RWPE2 (cell line): Measurements from ENCODE around the gene CTXND1.

Source experiments
- ATAC-seq: fragments of 200-7000 bp; cut with Tn5 transposase; 3 replicates; pipeline ENCODE4 v1.9.1; 2021; ENCODE audit warnings: low read depth
- DNase-seq: peaks from one replicate; pipeline ENCODE4 v3.0.0-alpha.2; 2020; ENCODE audit warnings: low spot score
- H3K27ac ChIP-seq: fragments of 450-650 bp; 2 replicates; pipeline ENCODE4 v1.5.1; 2017; ENCODE audit warnings: mild to moderate bottlenecking; ENCODE audit not compliant: poor library complexity, severe bottlenecking
- H3K27me3 ChIP-seq: fragments of 250-450 bp; sonication (Bioruptor Pico); 2 replicates; pipeline ENCODE4 v1.5.1; 2021; ENCODE audit warnings: mild to moderate bottlenecking, moderate library complexity; ENCODE audit not compliant: insufficient read depth, poor library complexity, severe bottlenecking
- H3K36me3 ChIP-seq: fragments of 250-450 bp; sonication (Bioruptor Pico); 2 replicates; pipeline ENCODE4 v1.5.1; 2020; ENCODE audit warnings: low read depth, mild to moderate bottlenecking, moderate library complexity
- H3K4me1 ChIP-seq: fragments of 250-450 bp; sonication (Bioruptor Pico); 2 replicates; pipeline ENCODE4 v1.5.1; 2021; ENCODE audit warnings: mild to moderate bottlenecking, moderate library complexity; ENCODE audit not compliant: insufficient read depth, poor library complexity, severe bottlenecking
- H3K4me3 ChIP-seq: fragments of 250-450 bp; sonication (Bioruptor Pico); 2 replicates; pipeline ENCODE4 v1.5.1; 2021; ENCODE audit warnings: mild to moderate bottlenecking, moderate library complexity; ENCODE audit not compliant: severe bottlenecking
- H3K9me3 ChIP-seq: fragments of 250-450 bp; sonication (Bioruptor Pico); 2 replicates; pipeline ENCODE4 v1.5.1; 2021; ENCODE audit warnings: mild to moderate bottlenecking, moderate library complexity; ENCODE audit not compliant: severe bottlenecking
- TF ChIP-seq, protein P1 (sequence below): fragments of 450-650 bp; IDR thresholded peaks from one replicate; pipeline ENCODE4 v1.5.1; 2017; ENCODE audit warnings: mild to moderate bottlenecking, moderate library complexity; ENCODE audit not compliant: poor library complexity, severe bottlenecking

The CTXND1 gene

DNA sequence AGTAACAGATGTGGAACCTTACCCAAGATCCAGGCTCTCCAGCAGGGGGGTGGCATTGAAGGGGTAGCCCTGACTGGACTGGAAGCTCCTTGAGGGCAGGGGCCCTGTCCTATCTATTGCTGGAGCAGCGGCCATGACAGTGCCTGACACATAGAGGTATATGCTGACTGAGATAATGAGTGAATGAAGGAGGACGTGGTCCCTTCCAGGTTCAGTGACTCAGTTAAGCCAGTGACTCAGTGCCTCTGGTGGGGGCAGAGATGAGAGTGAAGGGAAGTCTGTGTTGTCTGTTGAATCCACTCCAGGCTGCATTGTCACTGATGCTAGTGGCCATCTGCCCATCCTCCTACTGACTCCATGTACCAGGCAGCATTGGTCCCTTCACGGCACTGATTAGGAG lies 13.0 kb upstream of the CTXND1 start:
- peaks cover 28% of the 10 kb centered on the region for H3K27me3 ChIP-seq
- DNase-seq: peak; percentile 62
- TF ChIP-seq, protein P1, sequence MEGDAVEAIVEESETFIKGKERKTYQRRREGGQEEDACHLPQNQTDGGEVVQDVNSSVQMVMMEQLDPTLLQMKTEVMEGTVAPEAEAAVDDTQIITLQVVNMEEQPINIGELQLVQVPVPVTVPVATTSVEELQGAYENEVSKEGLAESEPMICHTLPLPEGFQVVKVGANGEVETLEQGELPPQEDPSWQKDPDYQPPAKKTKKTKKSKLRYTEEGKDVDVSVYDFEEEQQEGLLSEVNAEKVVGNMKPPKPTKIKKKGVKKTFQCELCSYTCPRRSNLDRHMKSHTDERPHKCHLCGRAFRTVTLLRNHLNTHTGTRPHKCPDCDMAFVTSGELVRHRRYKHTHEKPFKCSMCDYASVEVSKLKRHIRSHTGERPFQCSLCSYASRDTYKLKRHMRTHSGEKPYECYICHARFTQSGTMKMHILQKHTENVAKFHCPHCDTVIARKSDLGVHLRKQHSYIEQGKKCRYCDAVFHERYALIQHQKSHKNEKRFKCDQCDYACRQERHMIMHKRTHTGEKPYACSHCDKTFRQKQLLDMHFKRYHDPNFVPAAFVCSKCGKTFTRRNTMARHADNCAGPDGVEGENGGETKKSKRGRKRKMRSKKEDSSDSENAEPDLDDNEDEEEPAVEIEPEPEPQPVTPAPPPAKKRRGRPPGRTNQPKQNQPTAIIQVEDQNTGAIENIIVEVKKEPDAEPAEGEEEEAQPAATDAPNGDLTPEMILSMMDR: no peak

DNA sequence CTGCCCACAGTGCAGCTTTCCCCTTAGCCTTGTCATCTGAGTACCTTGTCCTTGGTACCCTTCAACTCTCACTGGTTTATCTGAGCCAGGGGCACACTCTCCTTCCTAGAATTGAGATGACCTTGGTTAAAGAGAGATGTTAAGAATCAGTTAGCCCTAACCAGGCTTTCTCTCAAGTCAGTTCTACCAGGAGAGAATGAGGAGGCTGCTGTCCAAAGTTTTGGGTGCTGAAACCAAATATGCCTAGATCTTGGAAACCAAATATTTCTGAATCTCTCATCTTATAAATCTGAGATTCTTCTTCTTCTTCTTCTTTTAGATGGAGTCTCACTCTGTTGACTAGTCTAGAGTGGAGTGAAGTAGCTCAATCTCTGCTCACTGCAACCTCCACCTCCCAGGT lies 12.0 kb upstream of the CTXND1 start:
- Histone ChIP-seq H3K4me1 (no peaks in the 10 kb centered on the region), H3K36me3 (no peaks in the 10 kb centered on the region), H3K9me3 (no peaks in the 10 kb centered on the region), H3K27me3 (peaks cover 38% of the 10 kb centered on the region), H3K27ac (no peak overlapping the region), H3K4me3 (no peak overlapping the region)
- no peak for DNase-seq
- no peak for ATAC-seq
- TF ChIP-seq, protein P1: no peak

More for the DNA sequence above, 13.0 kb upstream of the CTXND1 start:
- Histone ChIP-seq H3K4me1 (no peaks in the 10 kb centered on the region), H3K27ac (no peak overlapping the region), H3K36me3 (no peaks in the 10 kb centered on the region), H3K4me3 (no peak overlapping the region), H3K9me3 (no peaks in the 10 kb centered on the region)
- ATAC-seq: peak; percentile 25; the same call in 2 of the 3 replicates

- Histone ChIP-seq H3K4me3 (no peak overlapping the region), H3K4me1 (no peaks in the 10 kb centered on the region), H3K9me3 (no peaks in the 10 kb centered on the region), H3K27me3 (peaks cover 72% of the 10 kb centered on the region), H3K27ac (no peak overlapping the region), H3K36me3 (no peaks in the 10 kb centered on the region)
- TF ChIP-seq, protein P1: no peak
- DNase-seq (peak; percentile 20), ATAC-seq (no peak)
These were observed 8.5 kb upstream of the CTXND1 start for GRCh38 chr15:80260551-80260950.

- Histone ChIP-seq H3K27me3 (peaks cover 77% of the 10 kb centered on the region), H3K36me3 (no peaks in the 10 kb centered on the region), H3K9me3 (no peaks in the 10 kb centered on the region), H3K4me1 (no peaks in the 10 kb centered on the region), H3K4me3 (no peak overlapping the region), H3K27ac (no peak overlapping the region)
- TF ChIP-seq, protein P1: no peak
- peak; percentile 51 for DNase-seq
- no peak for ATAC-seq
These were observed 8.0 kb upstream of the CTXND1 start for GRCh38 chr15:80259942-80260510.

DNA sequence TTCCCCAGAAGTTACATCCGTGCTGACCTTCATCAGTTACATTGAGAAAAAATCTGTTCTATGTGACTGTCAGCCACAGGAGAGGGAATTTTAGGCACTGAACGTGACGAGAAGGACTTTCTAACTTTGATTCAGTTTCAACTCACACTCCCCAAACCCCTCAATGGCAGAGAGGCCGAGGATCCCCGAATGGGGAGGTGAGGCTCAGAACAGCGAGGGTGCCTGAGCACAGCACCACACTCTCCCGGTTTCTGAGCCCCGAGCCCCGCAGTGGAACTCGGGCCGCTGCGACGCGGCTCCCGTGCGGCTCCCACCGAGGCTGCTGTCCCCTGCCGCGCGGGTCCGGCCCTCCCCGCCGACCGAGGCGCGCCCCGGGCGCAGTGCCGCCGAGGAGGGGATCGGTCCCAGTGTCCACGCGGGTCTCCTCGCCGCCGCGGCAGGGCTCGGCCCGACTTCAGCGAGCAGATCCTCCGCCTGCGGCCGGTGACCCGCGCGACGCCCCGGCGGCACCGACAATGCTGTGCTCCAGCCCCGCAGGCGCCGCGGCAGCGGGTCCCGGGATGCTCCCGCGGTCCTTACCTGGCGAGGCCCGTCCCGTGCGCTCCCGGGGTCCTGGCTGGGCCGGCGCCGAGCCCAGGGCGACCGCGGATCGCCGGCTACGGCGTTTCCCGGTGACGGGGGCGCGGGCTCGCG lies 439 bp downstream of the CTXND1 start:
- DNase-seq (peak; percentile 60), ATAC-seq (peak; percentile 53)
- H3K9me3 ChIP-seq: no peaks in the 10 kb centered on the region
- no peak overlapping the region for H3K27ac ChIP-seq
- no peaks in the 10 kb centered on the region for H3K4me1 ChIP-seq
- no peaks in the 10 kb centered on the region for H3K36me3 ChIP-seq
- peaks cover 93% of the 10 kb centered on the region for H3K27me3 ChIP-seq
- H3K4me3 ChIP-seq: peak overlapping the region; percentile 20
- TF ChIP-seq, protein P1: no peak
